Measurements from ENCODE around the gene DENND5B. TPM values are rescaled to one million over a fixed set of nuclear protein-coding genes. Genes with fewer than 3 reads are reported as not detected.
"Not testable (repeated sequence)": the region's sequence is repeated elsewhere in the genome, so short reads cannot be mapped to it uniquely, and the experiment has no call there.

DENND5B gene
- total and polyA plus RNA-seq, 7 donors = 4.8 to 24.3 (median 13.6) TPM

DNA sequence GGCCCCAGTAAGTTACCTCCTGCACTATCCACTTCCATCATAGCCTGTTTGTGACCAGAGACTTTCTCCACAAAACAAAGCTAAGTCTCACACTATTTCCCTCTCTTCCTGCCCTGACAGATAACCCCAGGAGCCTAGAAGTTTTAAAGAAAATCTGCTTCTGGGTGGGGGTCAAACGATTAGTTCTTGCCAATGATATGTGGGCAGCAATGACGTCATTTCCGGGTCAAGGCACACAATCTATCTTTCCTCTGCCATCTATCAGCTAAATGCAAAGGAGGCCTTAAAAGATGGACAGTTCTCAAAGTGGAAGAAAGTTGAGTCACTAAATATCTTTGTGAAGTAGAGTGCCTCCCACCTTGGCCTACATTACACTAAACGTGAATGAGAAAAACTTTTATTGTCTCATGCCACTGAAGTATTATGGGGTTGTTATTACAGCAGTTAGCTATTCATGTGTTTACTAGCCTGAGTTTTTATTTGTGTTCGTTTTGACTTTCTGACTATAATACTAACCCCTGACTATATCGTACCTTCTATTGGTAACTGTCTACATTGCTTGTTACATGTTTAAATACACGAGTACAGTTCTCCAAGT is 86.2 kb downstream of the DENND5B start:
- intact Hi-C loops (cut with DNase I) = no loop called here
- 94 to 96% (median 95%) methylated on average over 7 of the region's 7 CpGs for WGBS, 3 donors
- ATAC-seq (no peak), DNase-seq (no peak)
- no peaks in the 10 kb centered on the region for H3K36me3 ChIP-seq (ENCODE audit: insufficient read depth in 1 of 2, low read depth in 1 of 2)
- no peak overlapping the region for H3K27ac ChIP-seq
- peaks cover 7% of the 10 kb centered on the region for H3K4me1 ChIP-seq
- no peaks in the 10 kb centered on the region for H3K27me3 ChIP-seq (ENCODE audit: insufficient read depth in 3 of 3, low read length in 2 of 3)
- no peak for TF ChIP-seq CTCF (IDR thresholded peaks at IDR 0.05)
- no peak overlapping the region for H3K4me3 ChIP-seq
- peaks cover 12% of the 10 kb centered on the region for H3K9me3 ChIP-seq

- H3K27ac ChIP-seq; H3K27me3 ChIP-seq (ENCODE audit: insufficient read depth in 3 of 3, low read length in 2 of 3); DNase-seq; H3K36me3 ChIP-seq (ENCODE audit: insufficient read depth in 1 of 2, low read depth in 1 of 2); ATAC-seq; H3K4me3 ChIP-seq; intact Hi-C loops (cut with DNase I): not testable (repeated sequence)
- WGBS, 3 donors = 91 to 98% (median 92%) methylated on average over 3 of the region's 3 CpGs
- Histone ChIP-seq H3K4me1 (peaks cover 17% of the 10 kb centered on the region), H3K9me3 (peaks cover 12% of the 10 kb centered on the region)
Observed at GRCh38 chr12:31501014-31501413, 89.9 kb downstream of the DENND5B start.

GRCh38 chr12:31499567-31499966 is 91.4 kb downstream of the DENND5B start:
- peaks cover 0 to 8% of the 10 kb centered on the region in 2 donors for H3K36me3 ChIP-seq (ENCODE audit: insufficient read depth in 1 of 2, low read depth in 1 of 2)
- H3K4me1 ChIP-seq = peaks cover 19% of the 10 kb centered on the region
- no peaks in the 10 kb centered on the region for H3K27me3 ChIP-seq (ENCODE audit: insufficient read depth in 3 of 3, low read length in 2 of 3)
- peaks cover under 1% of the 10 kb centered on the region for H3K9me3 ChIP-seq
- 63 to 85% (median 77%) methylated on average over 2 of the region's 2 CpGs for WGBS, 3 donors
- TF ChIP-seq CTCF (IDR thresholded peaks at IDR 0.05) = no peak
- ATAC-seq (no peak), DNase-seq (no peak)
- no peak overlapping the region for H3K4me3 ChIP-seq
- intact Hi-C loops (cut with DNase I) = no loop called here
- H3K27ac ChIP-seq = no peak overlapping the region

DNA sequence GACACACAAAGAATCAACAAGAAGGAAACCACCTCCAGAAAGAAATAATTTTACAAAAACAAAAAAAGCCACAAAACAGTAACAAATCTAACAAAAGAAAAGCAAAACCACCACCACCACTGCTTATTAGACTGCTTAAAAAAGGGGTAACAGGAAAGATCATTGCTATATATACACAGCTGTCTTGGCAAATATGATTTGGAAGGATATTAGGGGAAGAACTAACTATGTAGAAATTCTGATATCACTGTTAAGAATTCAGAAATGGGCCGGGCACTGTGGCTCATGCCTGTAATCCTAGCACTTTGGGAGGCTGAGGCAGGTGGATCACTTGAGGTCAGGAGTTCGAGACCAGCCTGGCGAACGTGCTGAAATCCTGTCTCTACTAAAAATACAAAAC is 92.5 kb downstream of the DENND5B start:
- H3K36me3 ChIP-seq (ENCODE audit: insufficient read depth in 1 of 2, low read depth in 1 of 2) = peaks cover 0 to 15% of the 10 kb centered on the region in 2 donors
- ATAC-seq (peak in 2 of 4 donors; percentile 45 to 61), DNase-seq (no peak)
- H3K9me3 ChIP-seq = no peaks in the 10 kb centered on the region
- H3K4me1 ChIP-seq = peaks cover 19% of the 10 kb centered on the region
- TF ChIP-seq CTCF (IDR thresholded peaks at IDR 0.05) = no peak
- no peak overlapping the region for H3K27ac ChIP-seq
- H3K4me3 ChIP-seq = no peak overlapping the region
- WGBS, 3 donors = 30 to 58% (median 40%) methylated on average over 4 of the region's 4 CpGs
- intact Hi-C loops (cut with DNase I) = no loop called here
- no peaks in the 10 kb centered on the region for H3K27me3 ChIP-seq (ENCODE audit: insufficient read depth in 3 of 3, low read length in 2 of 3)

GRCh38 chr12:31496257-31496656 is 94.7 kb downstream of the DENND5B start:
- intact Hi-C loops (cut with DNase I) = no loop called here
- H3K27ac ChIP-seq = no peak overlapping the region
- TF ChIP-seq CTCF (IDR thresholded peaks at IDR 0.05) = no peak
- H3K4me3 ChIP-seq = no peak overlapping the region
- DNase-seq = no peak
- no peaks in the 10 kb centered on the region for H3K27me3 ChIP-seq (ENCODE audit: insufficient read depth in 3 of 3, low read length in 2 of 3)
- peaks cover 0 to 16% of the 10 kb centered on the region in 2 donors for H3K36me3 ChIP-seq (ENCODE audit: insufficient read depth in 1 of 2, low read depth in 1 of 2)
- no peak for ATAC-seq
- H3K9me3 ChIP-seq = no peaks in the 10 kb centered on the region
- H3K4me1 ChIP-seq = peaks cover 19% of the 10 kb centered on the region
